Heart right ventricle (tissue), 16 donors: ENCODE measurements around the gene MIDN. TPM values are rescaled to one million over a fixed set of nuclear protein-coding genes. Genes with fewer than 3 reads are reported as not detected.

Experiments used
- ATAC-seq, 8 donors: fragments of 200-7000 bp; cut with Tn5 transposase; one replicate each; pipeline ENCODE4 v1.9.1; 2020; ENCODE audit warnings: mild to moderate bottlenecking in 8 of 8, moderate library complexity in 8 of 8, moderate number of reproducible peaks in 1 of 8
- DNase-seq, 2 donors: peaks; one replicate each; pipeline ENCODE4 v3.0.0-alpha.2; 2020
- H3K27ac ChIP-seq, 10 donors: fragments of 200-600 bp; sonication (generic) in 2 of 10; one replicate each; pipeline versions ENCODE4 v1.5.0 to v1.8.0; 2020 to 2022; ENCODE audit warnings: mild to moderate bottlenecking in 3 of 10
- H3K27me3 ChIP-seq, 7 donors: fragments of 200-600 bp; one replicate each; pipeline ENCODE4 v1.8.0; 2021 to 2022; ENCODE audit warnings: mild to moderate bottlenecking in 2 of 7
- H3K36me3 ChIP-seq, 9 donors: fragments of 200-600 bp; sonication (generic) in 1 of 9; one replicate each; pipeline versions ENCODE4 v1.5.0 to v1.8.0; 2020 to 2022; ENCODE audit warnings: mild to moderate bottlenecking in 2 of 9
- H3K4me1 ChIP-seq, 9 donors: fragments of 200-600 bp; sonication (generic) in 1 of 9; one replicate each; pipeline versions ENCODE4 v1.5.0 to v1.8.0; 2020 to 2022; ENCODE audit warnings: mild to moderate bottlenecking in 4 of 9
- H3K4me3 ChIP-seq, 10 donors: fragments of 200-600 bp; sonication (generic) in 2 of 10; one replicate each; pipeline versions ENCODE4 v1.5.0 to v1.8.0; 2020 to 2022; ENCODE audit warnings: mild to moderate bottlenecking in 7 of 10, moderate library complexity in 2 of 10
- H3K9me3 ChIP-seq, 11 donors: fragments of 200-600 bp in 10 of 11; sonication (generic) in 2 of 11; one replicate each; pipeline versions ENCODE4 v1.5.0 to v1.8.0; 2013 to 2022; ENCODE audit warnings: mild to moderate bottlenecking in 2 of 11, control low read depth in 1 of 11, moderate library complexity in 1 of 11
- CTCF ChIP-seq, 9 donors: fragments of 200-600 bp; sonication (generic) in 2 of 9; IDR thresholded peaks; one replicate each; pipeline versions ENCODE4 v1.5.0 to v1.8.0; 2021 to 2022; ENCODE audit warnings: antibody characterized with exemption in 9 of 9, mild to moderate bottlenecking in 5 of 9, moderate library complexity in 1 of 9
- WGBS, 2 donors: extraction: QIAGEN DNeasy Blood & Tissue Kit; methylation state at CpG; one replicate each; pipeline ENCODE4 v1.1.7; 2013; ENCODE audit warnings: inconsistent platforms in 1 of 2; 5-methylcytosine and 5-hydroxymethylcytosine counted together
- intact Hi-C, 10 donors: fragments of 100-400 bp; cut with DNase I; formaldehyde crosslinking; loops; one replicate each; pipeline versions ENCODE4 v1.11.1 to v1.14.2; 2022
- polyA plus RNA-seq, 2 donors: library from polyadenylated mRNA; stranded (reverse); fragments of 200-250 nt; gene quantifications; one replicate each; pipeline ENCODE4 v1.2.3, GENCODE V29; 2013
- total RNA-seq, 10 donors: library from RNA; stranded (reverse); fragmentation: NEBNext Ultra II Directional in 3 of 10; extraction: Animal tissue kit (Norgen Biotek cat#: 25700) in 3 of 10; gene quantifications; one replicate each; pipeline versions ENCODE4 v1.2.1 to v1.2.4, GENCODE V29; 2021 to 2023
- donor health status: Arrhythmogenic right ventricular cardiomyopathy.
- donor health status: ischemic (EF 13 %, LVEDD 7.1; RV severe dilation, severe dysfunction).
- donor health status: healthy with polysubstance abuse.
- donor health status: DM: no; HTN: yes; CAD: no.
- donor health status: DM: no; HTN: no; CAD: no.
- donor health status: ischemic (EF 25% LVEDD 6.9; RV normal size, moderate dysfunction).
- donor health status: ischemic (EF 25% LVEDD 5.7; RV mildly dilated, moderate dysfunction).
- donor health status: healthy.
- donor health status: DM: yes; HTN: yes; CAD: no.
- donor health status: Ischemic cardiomyopathy.
- donor health status: ischemic (EF 35%, LVEDD 5.7; RV mildly dilated, moderate dysfunction).
- donor health status: nonischemic (EF 11% LVEDD 7.7; RV severe dilation, severe dysfunction).
- donor health status: DM: yes; HTN: yes; CAD: no.
- donor health status: PGD.
- donor health status: ischemic (EF 29% LVEDD 5.4; RV normal size, mild dysfunction).
- donor health status: nonischemic (EF 23%, LVEDD 6.1; RV moderate dilation, normal function).

MIDN gene
- total and polyA plus RNA-seq, 12 donors = 22.7 to 236 (median 63.7) TPM

GRCh38 chr19:1296575-1297271 lies 48.3 kb downstream of the MIDN start:
- Histone ChIP-seq H3K4me1 (peaks cover 0 to 4% (median 4%) of the 10 kb centered on the region in 9 donors), H3K27ac (no peak overlapping the region), H3K36me3 (no peaks in the 10 kb centered on the region), H3K27me3 (peaks cover 5 to 47% (median 40%) of the 10 kb centered on the region in 7 donors), H3K9me3 (no peaks in the 10 kb centered on the region), H3K4me3 (no peak overlapping the region)
- intact Hi-C loops = no loop called here
- WGBS, 2 donors = 88 to 90% methylated on average over 24 of the region's 24 CpGs
- TF ChIP-seq CTCF (IDR thresholded peaks at IDR 0.05) = no peak
- DNase-seq (no peak), ATAC-seq (no peak)

- ATAC-seq (no peak), DNase-seq (no peak)
- Histone ChIP-seq H3K4me3 (no peak overlapping the region), H3K4me1 (peaks cover 0 to 4% (median 4%) of the 10 kb centered on the region in 9 donors), H3K27me3 (peaks cover 5 to 32% (median 25%) of the 10 kb centered on the region in 7 donors), H3K27ac (no peak overlapping the region), H3K36me3 (no peaks in the 10 kb centered on the region), H3K9me3 (no peaks in the 10 kb centered on the region)
- WGBS, 2 donors = 86 to 87% methylated on average over 8 of the region's 8 CpGs
- no peak for TF ChIP-seq CTCF (IDR thresholded peaks at IDR 0.05)
- intact Hi-C loops = no loop called here
Observed at GRCh38 chr19:1298235-1298634, 49.9 kb downstream of the MIDN start.

- peaks cover 2 to 16% (median 9%) of the 10 kb centered on the region in 7 donors for H3K27me3 ChIP-seq
- H3K27ac ChIP-seq = no peak overlapping the region
- DNase-seq (no peak), ATAC-seq (no peak)
- H3K9me3 ChIP-seq = no peaks in the 10 kb centered on the region
- 75 to 81% methylated on average over 34 of the region's 34 CpGs for WGBS, 2 donors
- H3K36me3 ChIP-seq = no peaks in the 10 kb centered on the region
- no peak overlapping the region for H3K4me3 ChIP-seq
- H3K4me1 ChIP-seq = peaks cover 0 to 4% (median 4%) of the 10 kb centered on the region in 9 donors
- TF ChIP-seq CTCF (IDR thresholded peaks at IDR 0.05) = no peak
- intact Hi-C loops = no loop called here
Observed at GRCh38 chr19:1299801-1300200, 51.4 kb downstream of the MIDN start.

- 83 to 85% methylated on average over 35 of the region's 35 CpGs for WGBS, 2 donors
- no peaks in the 10 kb centered on the region for H3K9me3 ChIP-seq
- peaks cover 0 to 10% (median 0%) of the 10 kb centered on the region in 7 donors for H3K27me3 ChIP-seq
- TF ChIP-seq CTCF (IDR thresholded peaks at IDR 0.05) = no peak
- no peak for DNase-seq
- intact Hi-C loops = no loop called here
- no peak overlapping the region for H3K27ac ChIP-seq
- ATAC-seq = no peak
- H3K36me3 ChIP-seq = no peaks in the 10 kb centered on the region
- no peaks in the 10 kb centered on the region for H3K4me1 ChIP-seq
- no peak overlapping the region for H3K4me3 ChIP-seq
Observed at GRCh38 chr19:1300744-1301490, 52.5 kb downstream of the MIDN start.
